Mesodermal cell (in vitro differentiated cells): ENCODE measurements around the gene ADAM11.

ENCODE experiments used
- H3K27ac ChIP-seq: 2 replicates; pipeline ENCODE4 v1.7.0; 2013; ENCODE audit warnings: mild to moderate bottlenecking, low read depth, low read length, moderate library complexity; ENCODE audit not compliant: severe bottlenecking
- H3K36me3 ChIP-seq: 2 replicates; pipeline ENCODE4 v1.7.1; 2013; ENCODE audit warnings: mild to moderate bottlenecking, low read length, moderate library complexity; ENCODE audit not compliant: control insufficient read depth, insufficient read depth
- H3K4me1 ChIP-seq: one replicate; pipeline ENCODE4 v1.7.1; 2013; ENCODE audit warnings: mild to moderate bottlenecking, low read length; ENCODE audit not compliant: insufficient read depth, control insufficient read depth, poor library complexity, severe bottlenecking
- H3K4me3 ChIP-seq: 2 replicates; pipeline ENCODE4 v1.7.0; 2013; ENCODE audit warnings: low read length, control low read depth, mild to moderate bottlenecking; ENCODE audit not compliant: insufficient read depth, poor library complexity, severe bottlenecking; ENCODE audit errors: extremely low read depth
- H3K9me3 ChIP-seq: 2 replicates; pipeline ENCODE4 v1.7.1; 2013; ENCODE audit warnings: mild to moderate bottlenecking, low read length, moderate library complexity; ENCODE audit not compliant: control insufficient read depth
- WGBS, 2 experiments: methylation state at CpG; one replicate each; pipeline ENCODE4 v1.1.5; 2013; ENCODE audit warnings: missing lambda C conversion rate in 2 of 2; ENCODE audit not compliant: insufficient coverage in 2 of 2; 5-methylcytosine and 5-hydroxymethylcytosine counted together

Gene ADAM11

DNA sequence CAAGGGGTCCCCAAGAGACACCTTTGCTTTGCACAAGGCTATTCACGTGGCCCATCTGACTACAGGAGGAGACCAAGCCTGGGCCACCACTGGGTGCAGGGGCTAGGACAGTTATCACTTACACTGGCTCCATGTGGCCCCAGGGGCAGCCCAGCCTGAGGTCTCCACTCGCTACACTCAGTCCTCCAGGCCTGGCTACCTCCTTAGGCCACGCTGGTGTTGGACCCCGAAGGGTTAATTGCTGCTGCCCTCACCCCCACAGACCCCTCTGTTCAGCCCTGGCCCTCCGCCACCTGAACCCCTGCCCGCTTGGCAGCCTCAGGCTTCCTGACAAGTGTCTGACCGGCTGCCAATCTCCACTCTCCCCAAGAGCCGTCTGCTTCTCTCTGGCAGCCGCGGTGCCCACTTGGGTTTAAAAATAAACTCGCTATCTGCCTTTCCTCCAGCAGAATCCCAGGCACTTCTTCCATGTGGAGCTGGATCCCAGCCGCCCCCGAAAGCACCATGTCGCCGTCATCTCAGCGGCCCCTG lies 27.8 kb downstream of the ADAM11 start:
- H3K4me3 ChIP-seq = no peak overlapping the region
- WGBS, 2 experiments = 87 to 88% methylated on average over 16 of the region's 16 CpGs

DNA sequence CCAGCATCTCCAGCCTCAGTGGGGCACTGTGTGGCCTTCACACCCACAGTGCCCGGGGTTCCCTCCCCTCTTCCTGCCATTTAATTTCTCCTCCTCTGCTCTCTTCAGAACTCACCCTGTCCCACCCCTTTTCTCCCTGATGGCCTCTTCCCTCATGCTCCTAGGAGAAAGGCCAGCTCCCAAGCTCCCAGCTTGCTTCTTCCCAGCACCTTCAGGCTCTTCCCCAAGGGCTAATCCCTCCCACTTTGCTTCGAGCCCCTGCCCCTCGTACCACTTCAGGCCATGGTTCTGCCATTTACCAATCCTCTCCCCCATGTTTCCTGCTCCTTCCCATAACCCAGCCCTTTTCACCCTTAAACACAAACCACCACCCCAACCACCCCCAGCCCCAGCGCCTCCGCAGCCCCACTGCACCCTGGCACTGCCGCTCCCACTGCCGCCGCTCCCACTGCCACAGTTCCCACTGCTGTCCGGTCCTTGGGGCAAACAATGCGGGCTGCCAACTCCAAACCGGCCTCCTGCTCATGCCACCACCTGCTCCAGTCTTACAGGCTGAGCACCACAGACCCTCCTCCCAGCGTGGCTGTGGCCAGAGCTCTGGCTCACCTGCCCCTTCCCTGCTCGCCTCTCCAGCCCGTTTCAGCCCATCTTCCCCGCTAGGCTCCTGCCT lies 28.6 kb downstream of the ADAM11 start:
- Histone ChIP-seq H3K36me3 (no peaks in the 10 kb centered on the region), H3K9me3 (no peaks in the 10 kb centered on the region), H3K4me3 (no peak overlapping the region), H3K27ac (no peak overlapping the region), H3K4me1 (peaks cover under 1% of the 10 kb centered on the region)
- WGBS, 2 experiments = 88% methylated on average over 14 to 15 of the region's 15 CpGs

More for the DNA sequence above, 27.8 kb downstream of the ADAM11 start:
- no peaks in the 10 kb centered on the region for H3K36me3 ChIP-seq
- peaks cover 9% of the 10 kb centered on the region for H3K4me1 ChIP-seq
- H3K27ac ChIP-seq = no peak overlapping the region
- no peaks in the 10 kb centered on the region for H3K9me3 ChIP-seq

DNA sequence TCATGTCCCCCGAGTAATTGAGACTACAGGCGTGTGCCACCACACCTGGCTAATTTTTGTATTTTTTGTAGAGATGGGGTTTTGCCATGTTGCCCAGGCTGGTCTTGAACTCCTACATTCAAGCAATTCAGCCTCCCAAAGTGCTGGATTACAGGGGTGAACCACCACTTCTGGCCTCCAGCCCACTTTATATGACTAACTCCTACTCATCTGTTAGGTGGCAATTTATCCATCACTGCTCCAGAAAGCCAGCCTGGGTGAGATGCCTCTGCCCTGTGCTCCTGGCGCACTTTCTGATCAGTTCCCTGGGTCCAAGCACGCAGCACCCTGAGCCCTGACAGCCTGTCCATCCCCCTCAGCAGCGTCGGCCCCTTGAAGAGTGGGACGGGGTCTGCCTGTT lies 29.4 kb downstream of the ADAM11 start:
- WGBS, 2 experiments = 87 to 88% methylated on average over 5 of the region's 7 CpGs
- no peak overlapping the region for H3K27ac ChIP-seq
- H3K36me3 ChIP-seq = no peaks in the 10 kb centered on the region
- no peak overlapping the region for H3K4me3 ChIP-seq
- peaks cover 3% of the 10 kb centered on the region for H3K4me1 ChIP-seq
- H3K9me3 ChIP-seq = no peaks in the 10 kb centered on the region

DNA sequence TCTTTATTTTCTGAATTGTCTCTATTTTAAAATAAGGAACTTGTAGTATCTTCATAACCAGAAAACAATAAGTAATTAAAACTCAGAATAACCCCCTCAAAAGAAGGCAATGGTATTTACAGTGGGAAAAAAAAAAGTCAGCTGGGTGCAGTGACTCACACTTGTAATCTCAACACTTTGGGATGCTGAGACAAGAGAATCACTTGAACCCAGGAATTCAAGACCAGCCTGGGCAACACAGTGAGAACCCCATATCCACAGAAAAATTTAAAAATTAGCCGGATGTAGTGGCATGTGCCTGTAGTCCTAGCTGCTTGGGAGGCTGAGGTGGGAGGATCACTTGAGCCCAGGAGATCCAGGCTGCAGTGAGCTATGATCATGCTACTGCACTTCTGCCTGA lies 33.5 kb downstream of the ADAM11 start:
- Histone ChIP-seq H3K36me3 (peaks cover 20% of the 10 kb centered on the region), H3K27ac (peak overlapping the region; percentile 16), H3K4me1 (peaks cover 36% of the 10 kb centered on the region), H3K4me3 (no peak overlapping the region), H3K9me3 (no peaks in the 10 kb centered on the region)
- WGBS, 2 experiments = 100% methylated on average over 1 of the region's 1 CpG; no CpG with 5 or more reads in 1 of the 2 experiments

DNA sequence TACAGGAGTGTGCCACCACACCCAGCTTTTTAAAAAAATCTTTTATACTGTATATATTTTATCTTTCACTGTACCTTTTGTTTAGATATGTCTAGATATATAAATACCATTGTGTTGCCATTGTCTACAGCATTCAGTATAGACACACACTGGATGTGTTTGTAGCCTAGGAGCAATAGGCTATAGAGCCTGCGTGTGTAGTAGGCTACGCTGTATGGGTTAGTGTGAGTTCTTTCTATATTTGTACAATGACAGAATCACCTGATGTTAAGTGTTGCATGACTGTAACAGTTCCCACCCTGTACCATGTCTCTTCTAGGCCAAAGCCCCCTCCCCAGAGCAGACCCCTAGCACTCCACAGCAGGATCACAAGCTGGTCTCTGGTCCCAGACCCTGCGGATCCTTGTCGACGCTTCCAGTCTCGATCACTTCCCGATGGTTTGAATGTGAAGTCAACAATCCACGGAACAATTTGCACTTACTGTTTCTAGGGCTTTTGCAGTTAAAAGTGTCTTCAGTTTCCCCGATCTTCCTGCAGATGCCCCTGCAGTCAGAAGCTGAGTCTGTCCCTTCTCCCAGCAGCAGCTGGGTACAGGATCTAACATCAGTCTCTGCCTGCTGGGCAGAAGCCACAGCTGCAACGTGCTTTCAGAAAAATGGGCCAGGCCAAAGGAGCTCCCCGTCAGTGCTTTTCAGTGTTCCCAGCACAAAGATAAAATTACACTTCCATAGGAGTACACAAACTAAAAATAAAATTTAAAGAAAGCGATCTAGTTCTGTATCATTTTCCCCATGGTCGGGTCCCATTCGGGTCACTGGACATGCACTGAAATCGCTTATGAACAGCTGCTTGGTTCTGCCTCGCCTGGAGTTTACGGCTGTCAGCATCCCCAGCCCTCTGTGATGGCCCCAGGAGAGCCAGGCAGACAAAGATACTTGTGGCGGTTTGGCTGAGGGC lies 35.4 kb downstream of the ADAM11 start:
- Histone ChIP-seq H3K4me1 (peaks cover 45% of the 10 kb centered on the region), H3K4me3 (no peak overlapping the region), H3K36me3 (peaks cover 38% of the 10 kb centered on the region), H3K27ac (peak overlapping the region; percentile 94), H3K9me3 (no peaks in the 10 kb centered on the region)
- WGBS, 2 experiments = 88 to 89% methylated on average over 16 of the region's 18 CpGs

DNA sequence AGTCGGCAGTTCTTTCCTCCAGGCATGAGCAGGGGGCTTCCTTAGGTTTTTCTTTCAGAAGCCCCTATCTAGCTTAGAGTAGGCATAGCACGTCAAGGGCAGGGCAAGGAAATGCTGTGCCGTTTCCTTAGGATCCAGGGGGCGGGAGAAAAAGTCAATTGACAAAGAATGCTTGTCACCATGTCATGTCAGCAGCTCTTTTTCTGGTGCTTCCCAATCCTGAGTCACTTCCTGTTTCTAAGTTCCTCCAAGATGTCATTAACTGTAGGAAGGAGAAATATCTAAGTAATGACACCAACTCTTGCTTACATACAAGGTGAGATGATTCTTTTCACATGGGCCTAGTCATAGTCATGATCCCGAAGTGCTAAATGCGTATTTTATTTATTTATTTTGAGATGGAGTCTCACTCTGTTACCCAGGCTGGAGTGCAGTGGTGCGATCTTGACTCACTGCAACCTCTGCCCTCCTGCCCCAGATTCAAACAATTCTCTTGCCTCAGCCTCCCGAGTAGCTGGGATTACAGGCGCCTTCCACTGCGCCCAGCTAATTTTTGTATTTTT lies 36.1 kb downstream of the ADAM11 start:
- H3K4me3 ChIP-seq = no peak overlapping the region
- H3K36me3 ChIP-seq = peaks cover 46% of the 10 kb centered on the region
- peak overlapping the region; percentile 94 for H3K27ac ChIP-seq
- H3K4me1 ChIP-seq = peaks cover 45% of the 10 kb centered on the region
- H3K9me3 ChIP-seq = no peaks in the 10 kb centered on the region
- WGBS, 2 experiments = 60 to 77% methylated on average over 3 to 6 of the region's 10 CpGs

DNA sequence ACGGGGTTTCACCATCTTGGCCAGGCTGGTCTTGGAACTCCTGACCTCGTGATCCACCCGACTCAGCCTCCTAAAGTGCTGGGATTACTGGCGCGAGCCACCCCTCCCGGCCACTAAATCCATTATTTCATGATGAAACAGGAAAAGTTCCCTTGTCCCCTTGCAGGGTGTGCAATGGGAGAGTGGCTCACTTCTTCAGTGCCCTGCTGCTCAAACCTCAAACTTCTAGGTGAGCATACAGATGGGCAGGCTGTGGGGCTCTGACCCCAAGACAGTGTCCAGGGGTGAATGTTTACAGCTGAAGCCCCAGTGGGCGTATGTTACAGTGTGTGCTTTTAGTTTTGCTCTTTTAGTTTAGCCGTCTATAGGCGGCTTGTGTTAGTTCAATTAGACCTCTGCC lies 36.6 kb downstream of the ADAM11 start:
- WGBS, 2 experiments = 85 to 89% methylated on average over 5 to 9 of the region's 9 CpGs
- Histone ChIP-seq H3K4me1 (peaks cover 45% of the 10 kb centered on the region), H3K36me3 (peaks cover 50% of the 10 kb centered on the region), H3K4me3 (no peak overlapping the region), H3K27ac (peak overlapping the region; percentile 94), H3K9me3 (no peaks in the 10 kb centered on the region)

DNA sequence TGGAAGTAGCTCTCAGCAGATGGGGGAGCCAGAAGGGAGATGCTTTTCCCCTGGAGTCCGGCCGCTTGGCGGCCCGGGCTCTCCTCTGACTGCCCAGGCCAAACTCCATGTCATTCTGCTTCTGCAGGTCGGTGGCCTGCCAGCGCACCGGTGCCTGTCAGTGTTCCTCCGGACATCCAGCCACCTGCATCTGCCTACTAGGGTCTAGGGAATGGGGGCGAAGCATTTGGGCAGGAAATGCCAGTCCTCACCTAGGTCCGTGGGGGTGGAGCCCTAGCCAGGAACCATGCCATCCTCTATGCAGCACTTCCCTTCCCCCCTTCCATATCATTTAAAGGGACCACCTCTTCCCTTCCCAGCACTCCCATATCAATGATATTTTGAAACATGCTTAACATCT lies 37.1 kb downstream of the ADAM11 start:
- Histone ChIP-seq H3K4me1 (peaks cover 45% of the 10 kb centered on the region), H3K36me3 (peaks cover 55% of the 10 kb centered on the region), H3K27ac (peak overlapping the region; percentile 94), H3K9me3 (no peaks in the 10 kb centered on the region), H3K4me3 (no peak overlapping the region)
- 87 to 90% methylated on average over 6 to 10 of the region's 10 CpGs for WGBS, 2 experiments

DNA sequence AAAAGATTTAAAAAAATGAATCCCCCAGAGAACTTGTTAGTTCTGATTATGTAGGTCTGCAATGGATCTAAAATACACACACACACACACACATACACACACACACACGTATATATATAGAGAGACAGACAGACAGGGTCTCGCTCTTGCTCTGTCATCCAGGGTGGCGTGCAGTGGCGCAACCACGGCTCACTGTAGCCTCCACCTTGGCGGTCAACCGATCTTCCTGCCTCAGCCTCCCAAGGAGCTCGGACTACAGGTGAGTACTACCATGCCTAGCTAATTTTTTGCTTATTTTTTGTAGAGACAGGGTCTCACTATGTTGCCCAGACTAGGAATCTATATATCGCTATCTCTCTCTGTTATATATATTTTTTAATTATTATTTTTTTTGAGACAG lies 37.9 kb downstream of the ADAM11 start:
- H3K4me3 ChIP-seq = no peak overlapping the region
- H3K27ac ChIP-seq = no peak overlapping the region
- peaks cover 63% of the 10 kb centered on the region for H3K36me3 ChIP-seq
- H3K9me3 ChIP-seq = no peaks in the 10 kb centered on the region
- peaks cover 45% of the 10 kb centered on the region for H3K4me1 ChIP-seq
- WGBS, 2 experiments = 99 to 100% methylated on average over 5 to 8 of the region's 9 CpGs

DNA sequence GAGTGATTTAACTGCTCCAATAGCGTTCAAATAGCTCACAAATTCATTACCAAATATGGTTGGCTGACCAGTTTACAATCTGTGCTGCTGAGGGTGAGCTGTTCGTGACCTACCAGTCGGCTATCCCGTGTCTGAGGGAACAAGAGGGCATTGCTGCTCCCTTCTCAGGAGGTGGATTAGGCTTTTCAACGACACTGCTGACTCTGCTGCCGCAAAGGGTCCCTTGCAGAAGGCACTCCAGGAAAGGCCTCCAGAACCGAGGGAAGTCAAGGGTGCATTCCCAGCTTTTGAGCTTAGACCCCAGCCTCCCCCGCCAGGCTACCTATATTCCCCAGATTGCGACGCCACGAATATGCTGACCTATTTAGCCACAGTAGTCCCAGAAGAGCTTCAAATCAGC lies 39.0 kb downstream of the ADAM11 start:
- H3K9me3 ChIP-seq = no peaks in the 10 kb centered on the region
- peak overlapping the region; percentile 37 for H3K27ac ChIP-seq
- H3K36me3 ChIP-seq = peaks cover 74% of the 10 kb centered on the region
- WGBS, 2 experiments = 89 to 93% methylated on average over 10 to 11 of the region's 11 CpGs
- H3K4me1 ChIP-seq = peaks cover 42% of the 10 kb centered on the region
- no peak overlapping the region for H3K4me3 ChIP-seq
